Stimulated activated CD4-positive, alpha-beta T cell treated with anti-CD3 and anti-CD28 coated beads, Interleukin-1b, Interleukin-23, amount 100 ng/mL, for 48 hours (primary cell): ENCODE data around the gene TYW1.
"Not testable (repeated sequence)": the region's sequence is repeated elsewhere in the genome, so short reads cannot be mapped to it uniquely, and the experiment has no call there.

Experiments used
- DNase-seq: peaks from one replicate; pipeline ENCODE4 v3.0.0-alpha.2; 2020

Gene TYW1

DNA sequence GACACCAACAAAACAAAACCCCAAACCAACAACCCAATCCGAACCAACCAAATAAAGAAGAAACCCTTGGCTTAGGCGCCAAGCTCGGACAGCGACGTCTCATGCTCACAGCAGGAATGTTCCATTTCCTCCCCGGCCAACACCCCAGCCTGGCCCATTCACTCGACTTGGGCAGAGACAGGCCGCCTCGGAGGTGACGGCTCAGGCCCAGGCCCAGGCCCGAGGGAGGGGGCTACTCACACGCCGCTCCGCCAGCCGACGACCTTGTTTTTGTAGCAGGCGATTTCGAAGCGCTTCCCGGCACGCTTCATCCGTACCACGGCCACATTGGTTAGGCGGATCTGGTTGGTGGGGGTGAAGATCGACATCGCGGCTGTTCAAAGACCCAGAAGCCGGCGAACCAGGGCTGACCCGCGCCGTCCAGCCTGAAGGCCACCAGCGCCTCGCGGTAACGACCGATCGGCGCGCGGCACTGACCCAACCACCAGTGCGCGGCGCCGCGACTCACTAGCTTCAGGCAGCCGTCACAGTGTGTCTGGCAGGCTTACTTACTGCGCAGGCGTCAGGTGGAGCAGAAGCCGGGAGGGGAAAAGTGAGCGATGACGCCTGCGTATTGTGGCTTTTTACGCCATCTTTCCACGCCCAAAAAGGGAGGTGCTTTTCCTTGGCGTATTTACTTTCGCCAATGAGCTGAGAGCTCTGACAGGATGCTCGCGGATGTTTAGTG is 1.4 kb upstream of the TYW1 start, which contains the start of gene SBDS:
Gene SBDS, minus strand, starts transcription at position 537 of the 727 bp plus-strand sequence. Its CDS starts 169 bp downstream, at position 368.
- peak; percentile 95 for DNase-seq

- DNase-seq: not testable (repeated sequence)
These were observed 4.1 kb downstream of the TYW1 start for GRCh38 chr7:67000601-67001258.

DNA sequence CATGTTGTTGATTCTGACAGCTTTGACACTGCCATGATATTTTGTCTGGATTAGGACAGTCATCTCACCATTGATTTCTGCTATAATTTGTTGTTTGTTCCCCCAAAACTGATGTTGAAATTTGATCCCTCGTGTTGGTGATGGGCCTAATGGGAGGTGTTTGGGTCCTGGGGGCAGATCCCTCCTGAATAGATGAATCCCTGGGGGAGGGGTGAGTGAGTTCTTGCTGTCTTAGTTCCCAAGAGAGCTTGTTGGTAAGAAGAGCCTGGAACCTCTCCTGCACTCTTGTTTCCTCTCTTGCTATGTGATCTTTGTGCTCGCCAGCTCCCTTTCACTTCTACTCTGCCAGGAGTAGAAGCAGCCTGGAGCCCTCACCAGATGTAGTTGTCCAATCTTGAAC is 7.5 kb downstream of the TYW1 start:
- not testable (repeated sequence) for DNase-seq

DNA sequence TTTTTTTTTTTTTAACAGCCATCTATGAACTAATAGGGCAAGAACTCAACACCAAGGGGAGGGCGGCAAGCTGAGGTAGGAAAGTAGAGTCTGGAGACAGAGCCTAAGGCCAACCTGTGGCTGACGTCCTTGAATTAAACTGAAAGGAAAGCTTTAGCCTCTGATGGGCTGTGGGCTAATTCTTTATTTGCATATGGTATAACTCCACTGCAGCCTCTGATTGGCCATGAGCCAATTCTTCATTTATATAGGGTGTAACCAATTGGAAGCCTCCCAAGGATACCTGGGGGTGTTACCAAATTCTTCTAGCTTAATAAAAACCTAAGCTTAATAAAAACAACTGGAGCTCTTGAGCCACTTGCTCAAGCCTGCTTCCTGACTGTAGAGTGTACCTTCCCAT is 10.3 kb downstream of the TYW1 start:
- no peak for DNase-seq

DNA sequence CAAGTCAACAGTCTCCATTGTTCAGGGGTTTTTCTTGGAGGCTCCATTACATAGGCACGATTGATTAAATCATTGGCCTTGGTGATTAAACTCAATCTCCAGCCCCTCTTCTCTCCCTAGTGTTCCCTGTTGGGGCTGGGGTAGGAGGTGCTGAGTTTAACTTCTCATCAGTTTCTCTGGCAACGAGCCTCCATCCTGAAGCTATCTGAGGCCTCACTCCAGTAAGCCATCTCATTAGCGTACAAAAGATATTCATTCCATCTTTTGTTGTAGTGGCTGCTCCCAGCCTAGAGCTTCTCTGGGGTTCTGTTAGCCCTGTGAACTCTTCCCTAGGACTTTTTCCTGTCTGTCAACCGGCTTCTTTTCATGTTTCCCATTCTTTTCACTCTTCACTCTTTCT is 11.6 kb downstream of the TYW1 start:
- no peak for DNase-seq

DNA sequence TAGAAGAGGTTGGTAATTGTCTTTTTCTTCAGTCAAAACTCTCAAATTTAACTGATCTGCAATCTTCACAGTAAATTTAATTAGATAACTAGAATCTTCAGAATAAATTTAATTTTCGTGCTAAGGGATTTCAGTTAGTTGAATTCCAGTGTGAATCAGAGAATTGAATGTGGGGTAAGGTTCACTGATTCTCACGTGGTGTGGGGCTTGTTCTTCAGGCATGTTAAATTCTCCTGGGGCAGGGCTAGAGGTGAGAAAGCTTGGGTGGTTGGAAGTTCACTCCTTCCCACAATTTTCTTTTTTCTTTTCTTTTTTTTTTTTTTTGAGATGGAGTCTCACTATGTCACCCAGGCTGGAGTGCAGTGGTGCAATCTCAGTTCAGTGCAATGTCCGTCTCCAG is 13.0 kb downstream of the TYW1 start:
- not testable (repeated sequence) for DNase-seq

DNA sequence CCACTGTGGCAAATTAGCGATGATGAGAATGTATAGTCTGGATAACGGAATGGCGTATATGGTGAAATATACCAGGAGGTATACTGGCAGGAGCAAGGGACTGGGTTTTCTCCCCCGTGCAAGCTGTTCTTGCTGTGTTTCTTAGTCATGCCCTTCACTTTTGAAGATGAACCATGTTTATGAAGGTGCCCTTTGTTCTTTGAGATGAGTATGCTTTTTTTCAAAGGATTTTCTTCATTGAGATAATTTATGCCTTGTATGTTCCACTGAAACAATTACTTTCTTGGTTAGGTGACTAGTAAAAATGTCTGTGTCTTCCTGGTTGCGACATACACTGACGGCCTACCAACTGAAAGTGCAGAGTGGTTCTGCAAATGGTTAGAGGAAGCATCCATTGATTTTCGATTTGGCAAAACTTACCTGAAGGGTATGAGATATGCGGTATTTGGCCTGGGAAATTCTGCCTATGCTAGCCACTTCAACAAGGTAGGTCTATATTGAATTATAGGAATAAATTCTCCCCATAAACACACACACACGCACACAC is 17.5 kb downstream of the TYW1 start:
- not testable (repeated sequence) for DNase-seq

DNA sequence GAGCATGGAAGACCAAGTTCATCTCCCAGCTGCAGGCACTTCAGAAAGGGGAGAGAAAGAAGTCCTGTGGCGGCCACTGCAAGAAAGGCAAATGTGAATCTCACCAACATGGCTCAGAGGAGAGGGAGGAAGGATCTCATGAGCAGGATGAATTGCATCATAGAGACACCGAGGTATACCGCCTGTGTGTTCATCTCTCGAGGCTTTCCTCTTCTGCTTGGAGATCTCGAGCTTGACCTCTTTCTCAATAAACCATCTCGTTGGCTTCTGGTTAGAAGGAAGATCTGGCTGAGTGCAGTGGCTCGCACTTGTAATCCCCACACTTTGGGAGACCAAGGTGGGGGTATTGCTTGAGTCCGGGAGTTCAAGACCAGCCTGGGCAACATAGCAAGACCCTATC is 21.3 kb downstream of the TYW1 start:
- DNase-seq: not testable (repeated sequence)

GRCh38 chr7:67018940-67019339 is 22.3 kb downstream of the TYW1 start:
- DNase-seq: peak; percentile 13

GRCh38 chr7:67019562-67020390 is 23.1 kb downstream of the TYW1 start:
- DNase-seq: no peak

DNA sequence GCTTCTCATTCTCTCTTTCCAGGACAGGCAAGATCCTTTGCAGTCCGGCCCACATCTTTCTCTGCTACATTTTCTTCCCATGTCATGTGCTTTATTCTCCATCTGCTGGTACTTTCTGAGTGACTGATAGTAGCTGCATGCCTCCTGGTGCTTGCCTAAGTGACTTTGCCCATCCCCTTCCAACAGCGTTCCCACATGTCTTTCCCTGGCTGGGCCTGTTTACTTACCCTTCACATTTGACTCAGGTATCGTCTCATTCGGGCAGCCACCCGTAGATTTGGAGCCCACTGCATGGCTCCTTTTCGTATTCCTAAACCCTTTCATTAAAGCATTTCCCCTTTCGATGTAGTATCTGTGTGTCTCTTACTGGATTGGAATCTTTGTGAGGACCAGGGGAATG is 24.6 kb downstream of the TYW1 start:
- DNase-seq: no peak

DNA sequence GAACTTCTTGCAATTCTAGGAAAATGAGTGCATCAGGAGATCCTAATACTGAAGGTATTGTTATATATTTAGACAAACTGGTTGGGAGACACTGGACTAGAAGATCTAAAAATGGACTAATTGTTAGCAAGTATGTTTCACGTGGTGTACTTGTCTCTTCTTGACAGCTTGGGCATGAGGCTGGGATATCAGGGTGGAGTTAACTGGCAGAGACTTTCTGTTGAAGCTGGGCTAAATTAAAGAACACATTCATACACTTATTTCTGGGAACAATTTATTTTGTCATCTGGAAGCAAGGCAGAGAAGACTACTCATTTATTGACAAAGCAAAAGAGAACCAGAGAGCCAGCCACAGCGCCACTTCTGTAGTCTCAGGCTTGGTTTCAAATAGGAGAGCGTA is 25.9 kb downstream of the TYW1 start:
- no peak for DNase-seq

DNA sequence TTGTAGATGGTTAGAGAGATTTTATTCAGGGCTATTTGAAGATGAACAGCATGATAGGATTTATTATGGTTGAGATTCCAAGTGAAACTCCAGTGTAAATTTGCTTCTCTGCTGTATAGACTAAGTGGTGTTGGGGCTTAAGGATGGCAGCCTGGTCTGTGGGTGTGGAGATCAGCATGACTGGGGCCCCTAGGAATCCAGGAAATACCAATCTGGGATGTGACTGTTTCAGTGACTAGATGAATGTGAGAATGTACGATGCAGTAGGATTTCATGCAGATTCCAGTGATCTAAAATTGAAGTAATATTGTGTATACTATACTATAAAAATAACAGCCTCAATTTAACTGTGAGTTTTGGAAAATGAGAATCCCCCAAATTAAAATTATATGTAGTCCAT is 28.8 kb downstream of the TYW1 start:
- DNase-seq: not testable (repeated sequence)

GRCh38 chr7:67031685-67032084 is 35.1 kb downstream of the TYW1 start:
- not testable (repeated sequence) for DNase-seq

DNA sequence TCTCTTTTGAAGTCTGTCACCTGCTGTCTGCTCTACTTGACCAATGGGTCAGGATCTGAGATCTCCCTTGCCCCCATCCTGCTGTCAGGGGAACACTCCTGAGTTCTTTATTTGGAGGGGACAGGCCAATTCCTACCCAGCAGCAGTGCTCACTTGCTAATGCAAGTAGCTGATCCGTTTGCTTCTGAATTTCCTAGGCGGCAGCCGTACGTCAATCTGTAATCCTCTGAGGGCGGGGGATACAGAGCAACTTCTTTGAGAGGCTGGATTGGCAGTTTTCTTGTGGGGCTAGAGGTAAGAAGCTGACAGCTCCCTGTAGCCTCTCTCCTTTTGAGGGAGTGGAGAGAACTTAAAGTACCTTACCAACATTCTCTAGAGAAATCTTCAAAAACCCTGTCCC is 36.6 kb downstream of the TYW1 start:
- DNase-seq: no peak

DNA sequence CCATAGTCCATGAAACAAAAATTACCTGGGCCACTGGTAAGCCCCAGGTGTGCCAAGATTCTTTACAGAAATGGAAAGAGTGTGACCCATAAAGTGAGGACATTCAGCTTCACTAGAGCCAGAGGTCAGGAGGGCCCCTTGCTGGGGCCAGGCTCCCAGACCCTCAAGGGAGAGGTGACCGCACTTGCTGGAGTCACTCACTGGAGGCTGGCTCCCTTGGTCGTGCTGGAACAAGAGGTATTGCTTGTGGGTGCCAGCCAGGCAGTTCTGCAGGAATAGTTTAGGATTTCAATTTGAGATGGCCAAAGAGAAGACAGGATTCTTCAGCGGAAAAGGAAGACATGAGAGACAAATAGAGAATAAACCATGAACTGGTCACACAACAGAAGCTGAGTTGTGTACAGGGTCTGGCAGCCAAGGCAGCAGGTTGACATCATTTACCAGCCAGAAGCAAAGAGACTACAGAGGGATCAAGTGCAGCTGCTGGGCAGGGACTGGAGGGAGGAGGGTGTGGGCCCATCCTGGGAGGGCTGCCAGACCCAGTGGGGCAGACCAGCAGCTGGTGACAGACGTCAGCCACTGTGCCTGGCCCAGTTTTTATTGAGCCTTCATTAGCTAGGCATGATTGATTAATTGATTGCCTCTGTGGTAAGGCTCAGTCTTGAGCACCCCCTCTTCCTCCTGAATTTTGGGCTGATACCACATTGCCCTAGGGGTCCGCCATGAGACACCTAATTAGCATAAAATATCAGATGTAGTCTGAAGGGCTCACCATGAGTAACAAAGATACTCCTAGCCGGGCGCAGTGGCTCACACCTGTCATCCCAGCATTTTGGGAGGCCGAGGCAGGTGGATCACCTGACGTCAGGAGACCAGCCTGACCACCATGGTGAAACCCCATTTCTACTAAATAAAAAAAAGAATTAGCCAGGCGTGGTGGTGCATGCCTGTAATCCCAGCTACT is 40.1 kb downstream of the TYW1 start:
- not testable (repeated sequence) for DNase-seq

DNA sequence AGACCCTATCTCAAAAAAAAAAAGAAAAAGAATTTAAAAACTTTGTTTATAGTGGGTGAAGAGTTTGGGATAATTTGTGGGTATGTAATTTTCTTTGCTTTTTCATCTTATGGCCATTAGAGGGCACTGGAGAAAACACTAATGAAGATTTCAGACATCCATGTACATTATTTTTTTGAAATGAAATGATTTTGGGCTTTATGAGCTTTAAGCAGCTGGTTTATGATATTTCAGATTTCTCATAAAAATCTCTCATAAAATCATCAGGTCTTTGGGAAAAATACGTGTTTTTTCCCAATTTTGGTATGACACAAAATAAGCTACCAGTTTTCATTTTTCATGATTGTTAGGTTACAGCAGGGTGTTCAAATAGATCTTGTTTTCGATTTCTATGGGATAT is 44.2 kb downstream of the TYW1 start:
- not testable (repeated sequence) for DNase-seq

- DNase-seq: not testable (repeated sequence)
These were observed 46.3 kb downstream of the TYW1 start for GRCh38 chr7:67042781-67043558.

DNA sequence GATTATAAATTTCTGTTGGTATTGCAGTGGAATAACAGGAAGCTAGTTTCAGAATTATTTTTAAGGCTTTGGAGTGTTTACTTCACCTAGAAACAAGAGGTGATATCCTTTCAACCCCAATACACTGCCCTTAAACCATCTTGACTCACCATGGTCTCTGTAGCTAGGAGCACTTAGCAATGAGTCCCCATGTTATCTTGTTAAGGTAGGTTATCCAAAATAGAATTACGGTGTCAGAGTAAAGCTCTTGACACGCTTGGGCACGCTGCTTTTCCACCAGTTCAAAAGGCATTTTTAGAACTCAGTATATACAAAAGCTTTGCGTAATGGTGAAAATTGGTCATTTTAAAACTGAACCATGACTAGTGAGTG is 46.9 kb downstream of the TYW1 start:
- not testable (repeated sequence) for DNase-seq

GRCh38 chr7:67045496-67045995 is 48.9 kb downstream of the TYW1 start:
- no peak for DNase-seq

- DNase-seq: not testable (repeated sequence)
These were observed 50.2 kb downstream of the TYW1 start for GRCh38 chr7:67046819-67047218.
